Hepatocyte (in vitro differentiated cells): ENCODE measurements around the gene TTC7B.

ENCODE experiments used
- EZH2 ChIP-seq: fragments of 200-600 bp; sonication (generic); IDR thresholded peaks from 2 replicates; pipeline ENCODE4 v1.6.1; 2016; ENCODE audit warnings: antibody characterized with exemption, mild to moderate bottlenecking, borderline replicate concordance
- EZH2phosphoT487 ChIP-seq: fragments of 200-600 bp; sonication (generic); IDR thresholded peaks from one replicate; pipeline ENCODE4 v1.6.1; 2018; ENCODE audit warnings: antibody characterized with exemption, mild to moderate bottlenecking, low read depth, moderate library complexity; ENCODE audit not compliant: unreplicated experiment, severe bottlenecking
- TF ChIP-seq, protein P1 (sequence below): fragments of 200-600 bp; sonication (generic); IDR thresholded peaks from 2 replicates; pipeline ENCODE4 v1.5.1; 2016; ENCODE audit warnings: antibody characterized with exemption, mild to moderate bottlenecking; ENCODE audit not compliant: poor library complexity

- TF ChIP-seq, protein P1, sequence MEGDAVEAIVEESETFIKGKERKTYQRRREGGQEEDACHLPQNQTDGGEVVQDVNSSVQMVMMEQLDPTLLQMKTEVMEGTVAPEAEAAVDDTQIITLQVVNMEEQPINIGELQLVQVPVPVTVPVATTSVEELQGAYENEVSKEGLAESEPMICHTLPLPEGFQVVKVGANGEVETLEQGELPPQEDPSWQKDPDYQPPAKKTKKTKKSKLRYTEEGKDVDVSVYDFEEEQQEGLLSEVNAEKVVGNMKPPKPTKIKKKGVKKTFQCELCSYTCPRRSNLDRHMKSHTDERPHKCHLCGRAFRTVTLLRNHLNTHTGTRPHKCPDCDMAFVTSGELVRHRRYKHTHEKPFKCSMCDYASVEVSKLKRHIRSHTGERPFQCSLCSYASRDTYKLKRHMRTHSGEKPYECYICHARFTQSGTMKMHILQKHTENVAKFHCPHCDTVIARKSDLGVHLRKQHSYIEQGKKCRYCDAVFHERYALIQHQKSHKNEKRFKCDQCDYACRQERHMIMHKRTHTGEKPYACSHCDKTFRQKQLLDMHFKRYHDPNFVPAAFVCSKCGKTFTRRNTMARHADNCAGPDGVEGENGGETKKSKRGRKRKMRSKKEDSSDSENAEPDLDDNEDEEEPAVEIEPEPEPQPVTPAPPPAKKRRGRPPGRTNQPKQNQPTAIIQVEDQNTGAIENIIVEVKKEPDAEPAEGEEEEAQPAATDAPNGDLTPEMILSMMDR, result no peak
- TF ChIP-seq EZH2phosphoT487 (no peak), EZH2 (no peak)
Measured at GRCh38 chr14:90571149-90571947, 244.9 kb downstream of the TTC7B start.
